ENCODE results near the gene DNASE1L2.
A peak's percentile ranks its signal among the peaks of the same experiment; 100 is the strongest.
"Not testable (repeated sequence)": the region's sequence is repeated elsewhere in the genome, so short reads cannot be mapped to it uniquely, and the experiment has no call there.

DNASE1L2 gene

GRCh38 chr16:2236337-2237101 lies at the start of gene DNASE1L2:
TSS of gene DNASE1L2 (plus strand) at chr16:2236444. CDS start at chr16:2236817, 373 bp downstream.
- DNase-seq = no peak

- no peak for DNase-seq
Observed at GRCh38 chr16:2186505-2186904, 49.7 kb upstream of the DNASE1L2 start.

GRCh38 chr16:2187212-2187611 lies 49.0 kb upstream of the DNASE1L2 start:
- no peak for DNase-seq

- DNase-seq = no peak
Observed at GRCh38 chr16:2188395-2188794, 47.8 kb upstream of the DNASE1L2 start.

- no peak for DNase-seq
Observed at GRCh38 chr16:2189252-2189893, 46.9 kb upstream of the DNASE1L2 start.

- DNase-seq = no peak
Observed at GRCh38 chr16:2190002-2190658, 46.1 kb upstream of the DNASE1L2 start.

- DNase-seq = no peak
Observed at GRCh38 chr16:2190659-2191445, 45.4 kb upstream of the DNASE1L2 start.

- no peak for DNase-seq
Observed at GRCh38 chr16:2191446-2191706, 44.9 kb upstream of the DNASE1L2 start.

GRCh38 chr16:2194166-2194834 lies 41.9 kb upstream of the DNASE1L2 start:
- DNase-seq = peak in 1 of 2 experiments; percentile 42

GRCh38 chr16:2194852-2195321 lies 41.4 kb upstream of the DNASE1L2 start:
- DNase-seq = peak in 1 of 2 experiments; percentile 27

GRCh38 chr16:2195322-2196161 lies 40.7 kb upstream of the DNASE1L2 start:
- no peak for DNase-seq

- no peak for DNase-seq
Observed at GRCh38 chr16:2196162-2196980, 39.9 kb upstream of the DNASE1L2 start, which contains the start of gene CASKIN1. TSS of gene CASKIN1 (minus strand) at chr16:2196605. CDS start at chr16:2196432, 173 bp downstream.

GRCh38 chr16:2196981-2197511 lies 39.2 kb upstream of the DNASE1L2 start:
- DNase-seq = no peak

GRCh38 chr16:2197765-2198164 lies 38.5 kb upstream of the DNASE1L2 start:
- DNase-seq = no peak

GRCh38 chr16:2198283-2198682 lies 38.0 kb upstream of the DNASE1L2 start:
- no peak for DNase-seq

GRCh38 chr16:2199095-2199494 lies 37.1 kb upstream of the DNASE1L2 start:
- DNase-seq = no peak

GRCh38 chr16:2199621-2200139 lies 36.6 kb upstream of the DNASE1L2 start:
- no peak for DNase-seq

- DNase-seq = no peak
Observed at GRCh38 chr16:2200313-2200712, 35.9 kb upstream of the DNASE1L2 start.

GRCh38 chr16:2203119-2203688 lies 33.0 kb upstream of the DNASE1L2 start:
- not testable (repeated sequence) for DNase-seq

All from NCI-H446 (cell line).